GM23338 (cell line): ENCODE data around the gene LYSMD3.

ENCODE experiments used
- EZH2phosphoT487 ChIP-seq: fragments of 200-600 bp; sonication (generic); IDR thresholded peaks from one replicate; pipeline ENCODE4 v1.8.1; 2018; ENCODE audit warnings: antibody characterized with exemption; ENCODE audit not compliant: unreplicated experiment
- TF ChIP-seq, protein P1 (sequence below), 2 experiments: fragments of 200-600 bp in 1 of 2; sonication (generic) in 1 of 2; conservative IDR thresholded peaks; 2 replicates each; pipeline versions ENCODE4 v1.5.1 to v1.6.1; 2016 to 2017; ENCODE audit warnings: antibody characterized with exemption in 2 of 2, low read depth in 2 of 2, mild to moderate bottlenecking in 2 of 2, moderate library complexity in 1 of 2
- TF ChIP-seq, protein P2 (sequence below): IDR thresholded peaks from one replicate; pipeline ENCODE4 v1.6.1; 2018; ENCODE audit warnings: antibody characterized with exemption; ENCODE audit not compliant: unreplicated experiment
- TF ChIP-seq, protein P3 (sequence below): fragments of 250-450 bp; sonication (Bioruptor Pico); IDR thresholded peaks from 2 replicates; pipeline ENCODE4 v1.5.0; 2020; ENCODE audit warnings: mild to moderate bottlenecking, moderate library complexity

DNA sequence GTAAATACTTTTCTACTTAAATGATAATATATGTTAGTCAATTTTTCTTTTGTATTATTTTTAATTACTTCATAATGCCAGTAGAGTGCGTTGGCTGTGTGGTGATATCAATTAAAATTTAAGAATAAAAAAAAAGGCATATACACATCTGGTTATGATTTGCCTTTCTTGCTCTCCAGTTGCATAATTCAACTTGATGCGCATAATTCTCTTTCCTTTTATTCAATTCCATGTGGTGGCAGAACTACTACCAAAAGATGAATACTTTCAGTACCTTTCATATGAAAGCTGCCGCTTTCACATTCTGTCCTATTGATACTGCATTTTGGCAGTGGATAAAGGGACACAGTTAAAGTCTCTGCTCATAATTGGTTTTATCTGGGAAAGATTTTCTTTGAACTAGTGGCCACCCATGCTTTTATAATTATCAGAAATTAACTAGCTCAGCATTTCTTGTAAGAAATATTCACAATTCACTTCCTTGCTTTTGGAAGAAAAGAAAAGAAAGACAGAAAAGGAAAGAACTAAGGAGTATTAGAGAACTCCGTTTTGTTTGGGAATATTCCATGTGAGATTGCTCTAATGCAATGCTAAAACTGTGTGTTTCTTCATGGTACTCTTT is 16.9 kb upstream of the LYSMD3 start:
- TF ChIP-seq, protein P1, sequence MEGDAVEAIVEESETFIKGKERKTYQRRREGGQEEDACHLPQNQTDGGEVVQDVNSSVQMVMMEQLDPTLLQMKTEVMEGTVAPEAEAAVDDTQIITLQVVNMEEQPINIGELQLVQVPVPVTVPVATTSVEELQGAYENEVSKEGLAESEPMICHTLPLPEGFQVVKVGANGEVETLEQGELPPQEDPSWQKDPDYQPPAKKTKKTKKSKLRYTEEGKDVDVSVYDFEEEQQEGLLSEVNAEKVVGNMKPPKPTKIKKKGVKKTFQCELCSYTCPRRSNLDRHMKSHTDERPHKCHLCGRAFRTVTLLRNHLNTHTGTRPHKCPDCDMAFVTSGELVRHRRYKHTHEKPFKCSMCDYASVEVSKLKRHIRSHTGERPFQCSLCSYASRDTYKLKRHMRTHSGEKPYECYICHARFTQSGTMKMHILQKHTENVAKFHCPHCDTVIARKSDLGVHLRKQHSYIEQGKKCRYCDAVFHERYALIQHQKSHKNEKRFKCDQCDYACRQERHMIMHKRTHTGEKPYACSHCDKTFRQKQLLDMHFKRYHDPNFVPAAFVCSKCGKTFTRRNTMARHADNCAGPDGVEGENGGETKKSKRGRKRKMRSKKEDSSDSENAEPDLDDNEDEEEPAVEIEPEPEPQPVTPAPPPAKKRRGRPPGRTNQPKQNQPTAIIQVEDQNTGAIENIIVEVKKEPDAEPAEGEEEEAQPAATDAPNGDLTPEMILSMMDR (conservative IDR thresholded peaks at IDR 0.05; ENCODE audit: low read depth in 2 of 2): no peak
- TF ChIP-seq, protein P2, sequence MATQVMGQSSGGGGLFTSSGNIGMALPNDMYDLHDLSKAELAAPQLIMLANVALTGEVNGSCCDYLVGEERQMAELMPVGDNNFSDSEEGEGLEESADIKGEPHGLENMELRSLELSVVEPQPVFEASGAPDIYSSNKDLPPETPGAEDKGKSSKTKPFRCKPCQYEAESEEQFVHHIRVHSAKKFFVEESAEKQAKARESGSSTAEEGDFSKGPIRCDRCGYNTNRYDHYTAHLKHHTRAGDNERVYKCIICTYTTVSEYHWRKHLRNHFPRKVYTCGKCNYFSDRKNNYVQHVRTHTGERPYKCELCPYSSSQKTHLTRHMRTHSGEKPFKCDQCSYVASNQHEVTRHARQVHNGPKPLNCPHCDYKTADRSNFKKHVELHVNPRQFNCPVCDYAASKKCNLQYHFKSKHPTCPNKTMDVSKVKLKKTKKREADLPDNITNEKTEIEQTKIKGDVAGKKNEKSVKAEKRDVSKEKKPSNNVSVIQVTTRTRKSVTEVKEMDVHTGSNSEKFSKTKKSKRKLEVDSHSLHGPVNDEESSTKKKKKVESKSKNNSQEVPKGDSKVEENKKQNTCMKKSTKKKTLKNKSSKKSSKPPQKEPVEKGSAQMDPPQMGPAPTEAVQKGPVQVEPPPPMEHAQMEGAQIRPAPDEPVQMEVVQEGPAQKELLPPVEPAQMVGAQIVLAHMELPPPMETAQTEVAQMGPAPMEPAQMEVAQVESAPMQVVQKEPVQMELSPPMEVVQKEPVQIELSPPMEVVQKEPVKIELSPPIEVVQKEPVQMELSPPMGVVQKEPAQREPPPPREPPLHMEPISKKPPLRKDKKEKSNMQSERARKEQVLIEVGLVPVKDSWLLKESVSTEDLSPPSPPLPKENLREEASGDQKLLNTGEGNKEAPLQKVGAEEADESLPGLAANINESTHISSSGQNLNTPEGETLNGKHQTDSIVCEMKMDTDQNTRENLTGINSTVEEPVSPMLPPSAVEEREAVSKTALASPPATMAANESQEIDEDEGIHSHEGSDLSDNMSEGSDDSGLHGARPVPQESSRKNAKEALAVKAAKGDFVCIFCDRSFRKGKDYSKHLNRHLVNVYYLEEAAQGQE: no peak
- no peak for TF ChIP-seq EZH2phosphoT487
- TF ChIP-seq, protein P3, sequence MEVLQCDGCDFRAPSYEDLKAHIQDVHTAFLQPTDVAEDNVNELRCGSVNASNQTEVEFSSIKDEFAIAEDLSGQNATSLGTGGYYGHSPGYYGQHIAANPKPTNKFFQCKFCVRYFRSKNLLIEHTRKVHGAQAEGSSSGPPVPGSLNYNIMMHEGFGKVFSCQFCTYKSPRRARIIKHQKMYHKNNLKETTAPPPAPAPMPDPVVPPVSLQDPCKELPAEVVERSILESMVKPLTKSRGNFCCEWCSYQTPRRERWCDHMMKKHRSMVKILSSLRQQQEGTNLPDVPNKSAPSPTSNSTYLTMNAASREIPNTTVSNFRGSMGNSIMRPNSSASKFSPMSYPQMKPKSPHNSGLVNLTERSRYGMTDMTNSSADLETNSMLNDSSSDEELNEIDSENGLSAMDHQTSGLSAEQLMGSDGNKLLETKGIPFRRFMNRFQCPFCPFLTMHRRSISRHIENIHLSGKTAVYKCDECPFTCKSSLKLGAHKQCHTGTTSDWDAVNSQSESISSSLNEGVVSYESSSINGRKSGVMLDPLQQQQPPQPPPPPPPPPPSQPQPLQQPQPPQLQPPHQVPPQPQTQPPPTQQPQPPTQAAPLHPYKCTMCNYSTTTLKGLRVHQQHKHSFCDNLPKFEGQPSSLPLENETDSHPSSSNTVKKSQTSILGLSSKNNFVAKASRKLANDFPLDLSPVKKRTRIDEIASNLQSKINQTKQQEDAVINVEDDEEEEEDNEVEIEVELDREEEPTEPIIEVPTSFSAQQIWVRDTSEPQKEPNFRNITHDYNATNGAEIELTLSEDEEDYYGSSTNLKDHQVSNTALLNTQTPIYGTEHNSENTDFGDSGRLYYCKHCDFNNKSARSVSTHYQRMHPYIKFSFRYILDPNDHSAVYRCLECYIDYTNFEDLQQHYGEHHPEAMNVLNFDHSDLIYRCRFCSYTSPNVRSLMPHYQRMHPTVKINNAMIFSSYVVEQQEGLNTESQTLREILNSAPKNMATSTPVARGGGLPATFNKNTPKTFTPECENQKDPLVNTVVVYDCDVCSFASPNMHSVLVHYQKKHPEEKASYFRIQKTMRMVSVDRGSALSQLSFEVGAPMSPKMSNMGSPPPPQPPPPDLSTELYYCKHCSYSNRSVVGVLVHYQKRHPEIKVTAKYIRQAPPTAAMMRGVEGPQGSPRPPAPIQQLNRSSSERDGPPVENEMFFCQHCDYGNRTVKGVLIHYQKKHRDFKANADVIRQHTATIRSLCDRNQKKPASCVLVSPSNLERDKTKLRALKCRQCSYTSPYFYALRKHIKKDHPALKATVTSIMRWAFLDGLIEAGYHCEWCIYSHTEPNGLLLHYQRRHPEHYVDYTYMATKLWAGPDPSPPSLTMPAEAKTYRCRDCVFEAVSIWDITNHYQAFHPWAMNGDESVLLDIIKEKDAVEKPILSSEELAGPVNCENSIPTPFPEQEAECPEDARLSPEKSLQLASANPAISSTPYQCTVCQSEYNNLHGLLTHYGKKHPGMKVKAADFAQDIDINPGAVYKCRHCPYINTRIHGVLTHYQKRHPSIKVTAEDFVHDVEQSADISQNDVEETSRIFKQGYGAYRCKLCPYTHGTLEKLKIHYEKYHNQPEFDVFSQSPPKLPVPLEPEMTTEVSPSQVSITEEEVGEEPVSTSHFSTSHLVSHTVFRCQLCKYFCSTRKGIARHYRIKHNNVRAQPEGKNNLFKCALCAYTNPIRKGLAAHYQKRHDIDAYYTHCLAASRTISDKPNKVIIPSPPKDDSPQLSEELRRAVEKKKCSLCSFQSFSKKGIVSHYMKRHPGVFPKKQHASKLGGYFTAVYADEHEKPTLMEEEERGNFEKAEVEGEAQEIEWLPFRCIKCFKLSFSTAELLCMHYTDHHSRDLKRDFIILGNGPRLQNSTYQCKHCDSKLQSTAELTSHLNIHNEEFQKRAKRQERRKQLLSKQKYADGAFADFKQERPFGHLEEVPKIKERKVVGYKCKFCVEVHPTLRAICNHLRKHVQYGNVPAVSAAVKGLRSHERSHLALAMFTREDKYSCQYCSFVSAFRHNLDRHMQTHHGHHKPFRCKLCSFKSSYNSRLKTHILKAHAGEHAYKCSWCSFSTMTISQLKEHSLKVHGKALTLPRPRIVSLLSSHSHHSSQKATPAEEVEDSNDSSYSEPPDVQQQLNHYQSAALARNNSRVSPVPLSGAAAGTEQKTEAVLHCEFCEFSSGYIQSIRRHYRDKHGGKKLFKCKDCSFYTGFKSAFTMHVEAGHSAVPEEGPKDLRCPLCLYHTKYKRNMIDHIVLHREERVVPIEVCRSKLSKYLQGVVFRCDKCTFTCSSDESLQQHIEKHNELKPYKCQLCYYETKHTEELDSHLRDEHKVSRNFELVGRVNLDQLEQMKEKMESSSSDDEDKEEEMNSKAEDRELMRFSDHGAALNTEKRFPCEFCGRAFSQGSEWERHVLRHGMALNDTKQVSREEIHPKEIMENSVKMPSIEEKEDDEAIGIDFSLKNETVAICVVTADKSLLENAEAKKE (CRISPR knock-in tag): no peak
